Left ventricle myocardium inferior (tissue), 1 donor: ENCODE measurements around the gene ZRANB1. TPM values are rescaled to one million over a fixed set of nuclear protein-coding genes. Genes with fewer than 3 reads are reported as not detected.

ENCODE experiments used
- DNase-seq: peaks from one replicate; pipeline ENCODE4 v3.0.0-alpha.2; 2020
- H3K27ac ChIP-seq: fragments of 200-600 bp; replicated peaks from 2 replicates; pipeline ENCODE4 v1.8.0; 2021
- H3K27me3 ChIP-seq: fragments of 200-600 bp; 2 replicates; pipeline ENCODE4 v1.8.0; 2021; ENCODE audit warnings: low read depth
- H3K36me3 ChIP-seq: fragments of 200-600 bp; 2 replicates; pipeline ENCODE4 v1.8.0; 2021
- H3K4me1 ChIP-seq: fragments of 200-600 bp; 2 replicates; pipeline ENCODE4 v1.8.0; 2021
- H3K4me3 ChIP-seq: fragments of 200-600 bp; 2 replicates; pipeline ENCODE4 v1.8.0; 2021; ENCODE audit warnings: mild to moderate bottlenecking, moderate library complexity
- H3K9me3 ChIP-seq: fragments of 200-600 bp; replicated peaks from 2 replicates; pipeline ENCODE4 v1.8.0; 2021
- intact Hi-C: fragments of 100-400 bp; cut with micrococcal nuclease; formaldehyde crosslinking; loops from one replicate; pipeline ENCODE4 v1.11.0; 2022
- total RNA-seq: library from RNA; stranded (reverse); fragmentation: NEBNext Ultra II Directional; extraction: Animal tissue kit (Norgen Biotek cat#: 25700); gene quantifications from one replicate; pipeline ENCODE4 v1.2.1, GENCODE V29; 2021
- TF ChIP-seq, protein P1 (sequence below): fragments of 200-600 bp; IDR thresholded peaks from 2 replicates; pipeline ENCODE4 v1.8.0; 2021; ENCODE audit warnings: antibody characterized with exemption, mild to moderate bottlenecking, borderline replicate concordance
- donor health status: DM: no; HTN: yes; CAD: no; lungs with severe emphysema.

The ZRANB1 gene
- total RNA-seq, 1 donor from 2014 or later = 25.3 TPM

DNA sequence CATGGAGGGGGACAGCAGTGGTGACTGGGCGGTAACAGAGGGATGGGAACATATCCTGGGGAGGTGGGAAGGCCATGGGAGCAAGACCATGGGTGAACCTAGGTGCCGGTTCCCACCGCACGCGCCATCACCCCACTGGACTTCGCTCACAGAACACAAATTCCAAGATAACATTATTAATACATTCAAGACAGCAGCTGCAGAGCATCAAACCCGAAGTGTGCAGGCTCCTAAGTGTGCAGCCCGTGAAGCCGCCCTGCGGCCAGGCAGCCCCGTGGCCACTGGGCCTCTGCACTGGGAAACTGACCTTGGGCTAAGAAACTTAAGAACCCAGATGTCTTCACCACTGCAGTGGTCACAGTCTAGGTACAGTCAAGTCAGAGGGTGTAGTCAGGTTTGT lies 42.8 kb upstream of the ZRANB1 start:
- H3K36me3 ChIP-seq = no peaks in the 10 kb centered on the region
- H3K27ac ChIP-seq = no peak overlapping the region
- no peak for DNase-seq
- no peaks in the 10 kb centered on the region for H3K9me3 ChIP-seq
- H3K4me1 ChIP-seq = no peaks in the 10 kb centered on the region
- H3K27me3 ChIP-seq = peaks cover 6% of the 10 kb centered on the region
- intact Hi-C loops = no loop called here
- TF ChIP-seq, protein P1, sequence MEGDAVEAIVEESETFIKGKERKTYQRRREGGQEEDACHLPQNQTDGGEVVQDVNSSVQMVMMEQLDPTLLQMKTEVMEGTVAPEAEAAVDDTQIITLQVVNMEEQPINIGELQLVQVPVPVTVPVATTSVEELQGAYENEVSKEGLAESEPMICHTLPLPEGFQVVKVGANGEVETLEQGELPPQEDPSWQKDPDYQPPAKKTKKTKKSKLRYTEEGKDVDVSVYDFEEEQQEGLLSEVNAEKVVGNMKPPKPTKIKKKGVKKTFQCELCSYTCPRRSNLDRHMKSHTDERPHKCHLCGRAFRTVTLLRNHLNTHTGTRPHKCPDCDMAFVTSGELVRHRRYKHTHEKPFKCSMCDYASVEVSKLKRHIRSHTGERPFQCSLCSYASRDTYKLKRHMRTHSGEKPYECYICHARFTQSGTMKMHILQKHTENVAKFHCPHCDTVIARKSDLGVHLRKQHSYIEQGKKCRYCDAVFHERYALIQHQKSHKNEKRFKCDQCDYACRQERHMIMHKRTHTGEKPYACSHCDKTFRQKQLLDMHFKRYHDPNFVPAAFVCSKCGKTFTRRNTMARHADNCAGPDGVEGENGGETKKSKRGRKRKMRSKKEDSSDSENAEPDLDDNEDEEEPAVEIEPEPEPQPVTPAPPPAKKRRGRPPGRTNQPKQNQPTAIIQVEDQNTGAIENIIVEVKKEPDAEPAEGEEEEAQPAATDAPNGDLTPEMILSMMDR = no peak
- no peak overlapping the region for H3K4me3 ChIP-seq

DNA sequence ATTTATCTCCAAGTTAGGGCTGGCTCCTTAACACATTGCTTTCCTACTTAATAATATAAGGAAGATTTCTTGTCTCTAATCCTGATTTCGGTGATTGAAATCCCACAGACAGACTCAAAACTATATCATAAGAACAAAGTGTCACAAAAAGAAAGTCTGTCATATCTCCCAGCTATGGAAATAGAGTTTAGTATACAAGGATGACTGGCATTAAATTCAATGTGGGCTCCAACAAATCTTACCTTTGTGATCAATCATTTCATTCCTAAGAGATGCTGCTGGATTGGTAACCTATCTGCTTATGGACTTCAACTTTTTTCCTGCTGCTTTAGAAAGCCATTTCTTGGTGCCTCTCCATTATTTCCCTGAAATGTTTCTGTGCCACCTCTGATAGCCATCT lies 39.5 kb upstream of the ZRANB1 start:
- Histone ChIP-seq H3K4me1 (no peaks in the 10 kb centered on the region), H3K4me3 (no peak overlapping the region), H3K36me3 (no peaks in the 10 kb centered on the region), H3K9me3 (no peaks in the 10 kb centered on the region), H3K27ac (no peak overlapping the region), H3K27me3 (peaks cover 6% of the 10 kb centered on the region)
- intact Hi-C loops = no loop called here
- DNase-seq = no peak
- TF ChIP-seq, protein P1 = no peak

DNA sequence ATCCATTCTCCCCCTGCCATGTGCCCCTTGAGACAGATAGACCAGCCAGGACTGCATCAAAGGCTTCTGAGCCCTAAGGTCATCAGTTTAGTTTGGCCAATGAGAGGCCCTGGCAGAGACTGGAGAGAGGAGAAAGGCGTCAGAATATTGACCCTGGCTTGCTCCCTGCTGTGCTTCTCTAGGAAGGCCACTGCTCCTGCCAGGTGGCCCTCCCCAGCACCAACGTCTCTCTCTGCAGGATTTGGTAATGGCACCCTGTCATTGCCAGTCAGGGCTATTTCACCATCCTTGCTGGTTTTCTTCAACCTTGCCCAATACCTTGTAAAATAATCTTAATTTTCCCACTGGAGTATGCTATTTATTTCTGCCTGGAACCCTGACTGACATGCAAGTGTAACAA lies 38.8 kb upstream of the ZRANB1 start:
- Histone ChIP-seq H3K27ac (no peak overlapping the region), H3K4me1 (no peaks in the 10 kb centered on the region), H3K9me3 (no peaks in the 10 kb centered on the region), H3K36me3 (no peaks in the 10 kb centered on the region), H3K4me3 (no peak overlapping the region), H3K27me3 (peaks cover 6% of the 10 kb centered on the region)
- intact Hi-C loops = no loop called here
- DNase-seq = no peak
- TF ChIP-seq, protein P1 = no peak

DNA sequence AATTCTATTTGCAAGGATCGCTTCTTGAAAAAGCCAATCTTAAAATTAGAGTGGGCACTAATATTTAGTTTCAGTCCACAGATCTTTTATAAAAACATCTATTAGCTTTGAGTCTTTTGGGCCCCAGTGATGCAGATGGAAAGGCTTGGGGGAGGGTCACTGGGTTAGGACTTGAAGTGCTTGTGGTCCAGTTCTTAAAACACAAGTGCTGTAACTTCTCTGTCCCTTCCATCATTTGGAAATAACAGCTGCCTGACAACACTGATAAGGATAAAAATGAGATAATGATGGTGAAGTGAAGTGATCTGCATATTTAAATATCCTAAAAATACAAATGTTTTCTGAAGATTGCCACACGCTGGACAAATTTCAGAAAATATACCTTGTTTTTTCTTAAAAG lies 37.1 kb upstream of the ZRANB1 start:
- no peak for DNase-seq
- Histone ChIP-seq H3K4me1 (no peaks in the 10 kb centered on the region), H3K27me3 (no peaks in the 10 kb centered on the region), H3K36me3 (no peaks in the 10 kb centered on the region), H3K27ac (no peak overlapping the region), H3K9me3 (no peaks in the 10 kb centered on the region), H3K4me3 (no peak overlapping the region)
- intact Hi-C loops = no loop called here
- TF ChIP-seq, protein P1 = no peak

DNA sequence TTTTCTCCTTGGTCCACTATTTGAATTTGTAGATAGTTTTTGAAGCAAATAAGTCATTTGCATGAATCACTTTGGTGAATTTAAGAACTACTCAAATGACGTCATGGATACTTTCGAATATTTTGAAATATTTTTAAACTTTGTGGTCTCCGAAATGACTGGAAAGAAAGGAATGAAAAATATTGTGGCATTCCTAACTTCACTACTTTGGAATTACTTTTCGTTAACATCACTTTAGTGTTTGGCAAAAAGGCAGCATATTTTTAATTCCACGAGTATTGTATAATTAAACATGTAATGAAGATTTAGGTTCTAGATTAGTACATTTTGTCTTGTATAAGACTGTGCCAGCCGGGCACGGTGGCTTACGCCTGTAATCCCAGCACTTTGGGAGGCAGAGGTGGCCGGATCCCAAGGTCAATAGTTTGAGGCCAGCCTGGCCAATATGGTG lies 35.3 kb upstream of the ZRANB1 start:
- Histone ChIP-seq H3K36me3 (no peaks in the 10 kb centered on the region), H3K4me1 (peaks cover 6% of the 10 kb centered on the region), H3K27ac (no peak overlapping the region), H3K9me3 (no peaks in the 10 kb centered on the region), H3K4me3 (no peak overlapping the region), H3K27me3 (no peaks in the 10 kb centered on the region)
- intact Hi-C loops = no loop called here
- DNase-seq = no peak
- TF ChIP-seq, protein P1 = no peak

DNA sequence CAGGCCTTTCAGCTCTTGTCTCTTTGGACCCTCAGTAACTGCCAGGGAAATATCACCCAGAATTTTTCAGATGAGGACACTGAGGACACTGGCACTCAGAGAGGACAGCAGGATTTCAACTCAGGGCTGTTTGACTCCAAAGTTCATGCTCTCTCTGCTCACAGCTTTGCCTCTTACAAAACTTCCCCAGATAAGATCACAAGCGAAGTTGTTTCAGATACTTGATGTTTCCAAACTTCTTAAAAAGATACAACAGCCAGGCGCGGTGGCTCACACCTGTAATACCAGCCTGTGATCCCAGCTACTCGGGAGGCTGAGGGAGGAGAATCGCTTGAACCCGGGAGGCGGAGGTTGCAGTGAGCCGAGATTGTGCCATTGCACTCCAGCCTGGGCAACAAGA lies 32.4 kb upstream of the ZRANB1 start:
- TF ChIP-seq, protein P1 = no peak
- no peaks in the 10 kb centered on the region for H3K9me3 ChIP-seq
- DNase-seq = no peak
- H3K4me3 ChIP-seq = no peak overlapping the region
- H3K27me3 ChIP-seq = no peaks in the 10 kb centered on the region
- no peak overlapping the region for H3K27ac ChIP-seq
- intact Hi-C loops = no loop called here
- peaks cover 12% of the 10 kb centered on the region for H3K4me1 ChIP-seq
- no peaks in the 10 kb centered on the region for H3K36me3 ChIP-seq
